ENCODE measurements around the gene GADD45GIP1. TPM values are rescaled to one million over a fixed set of nuclear protein-coding genes. Genes with fewer than 3 reads are reported as not detected.
A peak's percentile ranks its signal among the peaks of the same experiment; 100 is the strongest.
"Not testable (repeated sequence)": the region's sequence is repeated elsewhere in the genome, so short reads cannot be mapped to it uniquely, and the experiment has no call there.

Gene GADD45GIP1
- total RNA-seq, 2 donors from 2014 or later, result 17.0 to 27.9 TPM

GRCh38 chr19:12932392-12933286 is 24.4 kb downstream of the GADD45GIP1 start:
- H3K27ac Mint-ChIP-seq, result peak overlapping the region; percentile 94
- ATAC-seq (replicated peaks), result no peak

DNA sequence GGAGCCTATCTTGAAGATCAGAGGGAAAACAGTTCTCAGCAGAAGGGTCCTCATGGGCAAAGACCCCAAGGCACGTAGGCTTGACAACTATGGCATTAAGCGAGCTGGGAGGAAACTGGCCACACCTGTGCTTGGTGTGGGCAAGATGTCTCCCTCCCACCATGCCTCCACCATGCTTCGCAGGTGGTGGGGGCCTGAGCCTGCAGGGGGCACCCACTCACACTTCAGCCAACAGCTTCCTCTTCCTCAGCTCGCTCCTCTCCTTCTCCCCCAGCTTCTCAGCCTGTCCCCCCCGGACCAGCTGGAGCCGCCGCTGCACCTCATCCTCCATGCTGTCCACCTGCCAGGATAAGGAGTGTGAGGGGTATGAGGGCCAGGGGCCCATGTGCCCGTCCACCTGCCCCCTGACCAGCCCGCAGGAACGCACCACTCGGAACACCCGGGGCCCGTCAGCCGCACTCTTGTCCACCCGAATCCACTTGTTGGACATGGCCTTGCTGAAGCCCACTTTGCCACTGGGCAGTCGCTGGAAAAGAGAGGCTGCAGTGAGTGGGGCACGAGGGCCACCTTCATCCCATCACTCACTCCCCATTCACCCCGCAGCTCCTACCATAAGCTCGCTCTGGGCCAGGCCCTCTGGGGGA is 26.9 kb downstream of the GADD45GIP1 start:
- no peak for ATAC-seq (replicated peaks)
- Mint-ChIP-seq H3K27me3 (no peaks in the 10 kb centered on the region), H3K9me3 (no peaks in the 10 kb centered on the region), H3K36me3 (ENCODE audit: low read depth) (peaks cover 87% of the 10 kb centered on the region), H3K4me1 (peaks cover 23% of the 10 kb centered on the region), H3K27ac (no peak overlapping the region), H3K4me3 (no peak overlapping the region)

More at GRCh38 chr19:12932392-12933286, 24.4 kb downstream of the GADD45GIP1 start:
- peak overlapping the region; percentile 96 for H3K4me3 Mint-ChIP-seq
- no peaks in the 10 kb centered on the region for H3K27me3 Mint-ChIP-seq
- H3K9me3 Mint-ChIP-seq, result no peaks in the 10 kb centered on the region
- peaks cover 62% of the 10 kb centered on the region for H3K36me3 Mint-ChIP-seq (ENCODE audit: low read depth)
- H3K4me1 Mint-ChIP-seq, result peaks cover 23% of the 10 kb centered on the region

GRCh38 chr19:12924621-12925310 is 32.3 kb downstream of the GADD45GIP1 start:
- H3K4me1 Mint-ChIP-seq, result peaks cover 9% of the 10 kb centered on the region
- H3K27me3 Mint-ChIP-seq, result no peaks in the 10 kb centered on the region
- H3K9me3 Mint-ChIP-seq, result no peaks in the 10 kb centered on the region
- H3K36me3 Mint-ChIP-seq (ENCODE audit: low read depth), result peaks cover 77% of the 10 kb centered on the region
- H3K4me3 Mint-ChIP-seq, result no peak overlapping the region
- ATAC-seq (replicated peaks), result no peak
- no peak overlapping the region for H3K27ac Mint-ChIP-seq

- H3K9me3 Mint-ChIP-seq, result no peaks in the 10 kb centered on the region
- H3K4me3 Mint-ChIP-seq, result no peak overlapping the region
- H3K27me3 Mint-ChIP-seq, result no peaks in the 10 kb centered on the region
- peaks cover 67% of the 10 kb centered on the region for H3K36me3 Mint-ChIP-seq (ENCODE audit: low read depth)
- ATAC-seq (replicated peaks), result no peak
- H3K4me1 Mint-ChIP-seq, result peaks cover 8% of the 10 kb centered on the region
- no peak overlapping the region for H3K27ac Mint-ChIP-seq
Measured at GRCh38 chr19:12922959-12923358, 34.1 kb downstream of the GADD45GIP1 start.

GRCh38 chr19:12921047-12921446 is 36.0 kb downstream of the GADD45GIP1 start:
- no peak for ATAC-seq (replicated peaks)
- Mint-ChIP-seq H3K27ac (no peak overlapping the region), H3K9me3 (no peaks in the 10 kb centered on the region), H3K27me3 (no peaks in the 10 kb centered on the region), H3K4me1 (peaks cover 8% of the 10 kb centered on the region), H3K36me3 (ENCODE audit: low read depth) (peaks cover 48% of the 10 kb centered on the region), H3K4me3 (no peak overlapping the region)

- peak overlapping the region; percentile 77 for H3K4me3 Mint-ChIP-seq
- H3K4me1 Mint-ChIP-seq, result peaks cover 16% of the 10 kb centered on the region
- H3K9me3 Mint-ChIP-seq, result no peaks in the 10 kb centered on the region
- no peaks in the 10 kb centered on the region for H3K27me3 Mint-ChIP-seq
- no peak for ATAC-seq (replicated peaks)
- H3K36me3 Mint-ChIP-seq (ENCODE audit: low read depth), result peaks cover 20% of the 10 kb centered on the region
- H3K27ac Mint-ChIP-seq, result peak overlapping the region; percentile 89
Measured at GRCh38 chr19:12918253-12918652, 38.8 kb downstream of the GADD45GIP1 start.

DNA sequence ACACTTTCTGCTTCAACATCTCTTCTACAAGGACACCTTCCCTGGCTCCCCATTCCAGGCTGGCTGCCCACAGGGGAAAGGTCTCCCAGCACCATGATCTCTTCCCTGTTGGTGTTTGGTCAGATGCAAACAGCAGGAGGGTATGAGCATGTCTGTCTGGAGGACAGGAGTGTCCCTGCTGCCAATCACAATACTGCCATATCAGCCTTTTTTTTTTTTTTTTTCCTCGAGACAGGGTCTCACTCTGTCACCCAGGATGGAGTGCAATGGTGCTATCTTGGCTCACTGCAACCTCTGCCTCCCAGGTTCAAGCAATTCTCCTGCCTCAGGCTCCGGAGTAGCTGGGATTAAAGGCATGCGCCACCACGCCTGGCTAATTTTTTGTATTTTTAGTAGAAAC is 41.2 kb downstream of the GADD45GIP1 start:
- not testable (repeated sequence) for H3K27ac Mint-ChIP-seq; H3K36me3 Mint-ChIP-seq (ENCODE audit: low read depth); H3K9me3 Mint-ChIP-seq; H3K27me3 Mint-ChIP-seq; H3K4me3 Mint-ChIP-seq; ATAC-seq (replicated peaks)
- peaks cover 16% of the 10 kb centered on the region for H3K4me1 Mint-ChIP-seq

GRCh38 chr19:12913851-12914690 is 43.0 kb downstream of the GADD45GIP1 start:
- H3K36me3 Mint-ChIP-seq (ENCODE audit: low read depth), result peaks cover 3% of the 10 kb centered on the region
- H3K4me1 Mint-ChIP-seq, result peaks cover 10% of the 10 kb centered on the region
- H3K4me3 Mint-ChIP-seq, result peak overlapping the region; percentile 63
- H3K9me3 Mint-ChIP-seq, result no peaks in the 10 kb centered on the region
- ATAC-seq (replicated peaks), result peak; percentile 74
- H3K27me3 Mint-ChIP-seq, result no peaks in the 10 kb centered on the region
- H3K27ac Mint-ChIP-seq, result peak overlapping the region; percentile 85

DNA sequence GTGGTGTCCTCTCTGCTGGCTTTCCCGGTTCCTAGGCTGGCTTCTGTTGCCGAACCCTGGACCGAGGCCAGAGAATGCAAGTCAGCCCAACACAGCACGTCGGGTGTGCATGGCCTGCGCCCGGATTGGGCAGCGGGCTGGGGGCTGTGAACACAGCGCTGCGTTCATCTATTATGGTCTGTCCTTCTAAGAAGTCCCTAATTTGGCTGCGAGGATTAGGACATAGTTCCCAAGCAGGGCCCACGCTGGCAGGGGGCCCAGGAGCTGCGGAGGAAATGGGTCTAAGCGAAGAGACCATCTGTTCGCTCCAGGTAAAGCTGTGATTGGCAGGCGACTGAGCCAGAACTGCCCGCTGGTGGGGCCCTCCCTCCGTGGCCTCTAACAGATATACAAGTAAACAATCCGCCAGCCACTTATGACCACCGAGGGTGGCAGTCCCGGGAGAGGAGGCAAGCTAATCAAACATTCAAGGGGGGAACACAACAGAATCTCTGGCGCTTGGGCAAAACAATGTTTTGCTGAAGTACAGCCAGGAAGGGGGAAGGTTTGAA is 43.9 kb downstream of the GADD45GIP1 start:
- no peaks in the 10 kb centered on the region for H3K9me3 Mint-ChIP-seq
- peak overlapping the region; percentile 85 for H3K27ac Mint-ChIP-seq
- no peak overlapping the region for H3K4me3 Mint-ChIP-seq
- H3K4me1 Mint-ChIP-seq, result peaks cover 8% of the 10 kb centered on the region
- H3K27me3 Mint-ChIP-seq, result no peaks in the 10 kb centered on the region
- ATAC-seq (replicated peaks), result no peak
- no peaks in the 10 kb centered on the region for H3K36me3 Mint-ChIP-seq (ENCODE audit: low read depth)

DNA sequence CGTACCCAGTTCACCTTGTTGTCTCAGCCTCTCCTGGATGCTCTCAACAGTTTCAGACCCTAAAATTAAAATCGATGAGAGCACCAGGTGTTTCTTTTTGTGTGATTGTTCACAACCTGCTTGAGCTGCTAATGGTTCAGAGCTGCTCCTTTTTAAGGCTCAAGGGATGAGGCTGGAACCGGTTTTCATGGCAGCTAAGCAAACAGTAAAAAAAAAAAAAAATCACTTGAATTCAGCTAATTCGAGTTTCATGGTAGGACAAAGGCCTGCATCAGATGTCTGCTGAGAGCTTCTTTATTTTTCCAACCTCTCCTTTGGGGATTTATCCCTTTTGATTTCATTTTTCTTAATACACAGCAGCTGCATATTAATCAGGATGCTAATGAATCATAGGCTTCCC is 44.5 kb downstream of the GADD45GIP1 start:
- ATAC-seq (replicated peaks), result no peak
- H3K4me1 Mint-ChIP-seq, result peaks cover 8% of the 10 kb centered on the region

DNA sequence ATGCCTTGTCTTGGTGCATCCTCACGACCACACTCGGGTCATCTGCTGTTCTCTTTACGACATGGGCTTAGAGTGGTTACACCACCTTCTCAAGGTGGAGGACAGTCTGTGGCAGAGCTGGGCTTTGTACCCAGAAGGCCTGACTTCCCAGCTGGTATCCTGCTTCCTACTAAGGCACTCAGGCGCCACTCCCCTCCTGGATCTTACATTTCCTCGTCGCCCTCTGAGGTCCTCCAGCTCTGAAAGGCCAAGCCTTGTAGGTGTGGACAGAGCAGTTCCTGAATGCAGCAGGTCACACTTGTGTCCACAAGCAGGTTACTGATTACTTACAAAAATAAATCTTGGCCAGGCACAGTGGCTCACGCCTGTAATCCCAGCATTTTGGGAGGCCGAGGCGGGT is 49.9 kb downstream of the GADD45GIP1 start:
- Mint-ChIP-seq H3K27ac (no peak overlapping the region), H3K36me3 (ENCODE audit: low read depth) (peaks cover 4% of the 10 kb centered on the region), H3K4me3 (no peak overlapping the region), H3K27me3 (no peaks in the 10 kb centered on the region), H3K9me3 (no peaks in the 10 kb centered on the region), H3K4me1 (no peaks in the 10 kb centered on the region)
- no peak for ATAC-seq (replicated peaks)

More for the DNA sequence above, 44.5 kb downstream of the GADD45GIP1 start:
- Mint-ChIP-seq H3K36me3 (ENCODE audit: low read depth) (no peaks in the 10 kb centered on the region), H3K9me3 (no peaks in the 10 kb centered on the region), H3K4me3 (no peak overlapping the region), H3K27ac (peak overlapping the region; percentile 7), H3K27me3 (no peaks in the 10 kb centered on the region)

All from activated T-helper 17 cell treated with anti-CD3 and anti-CD28 coated beads, Interleukin-2, amount 50 U/mL, for 72 hours (primary cell).